HUDEP-2 (cell line): ENCODE results near the gene LHX3.

Experiments
- DNase-seq, 76 experiments: peaks; one replicate each; lab custom pipeline; 2025; ENCODE audit not compliant: unreplicated experiment in 76 of 76; lab: John Stamatoyannopoulos, UW

LHX3 gene

GRCh38 chr9:136204838-136205706 lies at the start of gene LHX3:
TSS of gene LHX3 (minus strand) at chr9:136205128. CDS start at chr9:136205012, 116 bp downstream.
- peak in 7 of 76 experiments; percentile 5 to 38 (median 22) for DNase-seq

DNA sequence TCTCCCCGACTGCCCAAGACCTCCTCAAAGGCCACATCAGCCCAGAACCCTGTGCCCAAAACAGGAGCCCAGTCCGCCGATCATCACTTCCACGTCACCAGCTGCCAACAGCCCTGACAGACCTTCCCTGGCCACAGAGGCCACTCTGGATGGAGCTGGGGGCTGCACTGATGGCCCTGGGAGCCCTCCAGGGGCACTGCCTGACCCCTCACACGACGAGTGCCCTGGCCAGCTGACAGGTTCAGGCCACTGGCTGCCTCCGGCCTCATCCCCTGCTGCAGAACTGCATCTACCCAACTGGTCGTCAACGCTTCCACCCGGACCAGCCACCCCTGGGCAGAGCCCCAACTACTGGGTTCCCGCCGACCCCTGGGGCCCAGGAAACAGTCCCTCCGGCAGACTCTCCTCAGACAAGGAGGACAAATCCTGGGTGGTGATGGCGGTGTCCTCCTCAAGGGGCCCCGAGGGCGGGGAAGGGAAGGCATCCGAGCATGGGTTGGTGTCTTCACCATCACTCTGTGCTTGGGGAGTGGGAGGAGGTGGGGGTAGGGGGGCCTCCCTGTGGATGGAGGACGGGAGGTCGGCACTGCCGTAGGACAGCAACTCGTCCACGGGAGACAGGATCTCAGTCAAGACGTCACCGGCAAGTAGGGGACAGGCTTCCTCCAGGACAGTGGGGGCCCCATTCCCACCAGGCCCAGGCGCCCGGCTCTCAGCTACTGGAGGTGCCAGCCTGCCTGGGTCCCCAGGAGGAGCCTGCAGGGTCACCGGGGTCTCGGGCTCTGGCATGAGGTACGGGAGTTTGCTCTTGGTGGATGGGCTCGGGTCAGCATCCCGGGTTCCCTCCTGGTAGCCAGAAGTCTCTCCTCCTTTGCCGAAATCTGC lies 48.6 kb upstream of the LHX3 start:
- no peak for DNase-seq

DNA sequence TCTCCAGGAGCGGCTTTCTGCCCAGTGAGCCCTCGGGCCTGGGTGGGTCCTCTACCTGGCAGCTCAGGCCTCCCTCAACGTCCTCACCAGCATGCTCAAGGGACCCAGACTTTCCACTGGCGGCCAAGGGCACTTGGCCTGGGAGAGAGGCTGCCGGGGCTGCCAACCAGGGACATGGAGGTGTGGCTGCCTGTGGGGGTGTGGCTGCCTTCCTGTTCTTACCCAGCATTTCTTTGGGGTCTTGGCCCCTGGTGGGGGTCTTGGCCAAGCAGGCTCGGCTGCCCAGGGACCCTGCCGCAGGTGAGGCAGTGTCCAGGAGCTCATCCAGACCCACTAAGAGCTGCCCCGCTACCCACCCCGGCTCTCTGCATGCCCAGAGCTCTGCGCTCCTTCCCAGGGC lies 47.9 kb upstream of the LHX3 start:
- no peak for DNase-seq

DNA sequence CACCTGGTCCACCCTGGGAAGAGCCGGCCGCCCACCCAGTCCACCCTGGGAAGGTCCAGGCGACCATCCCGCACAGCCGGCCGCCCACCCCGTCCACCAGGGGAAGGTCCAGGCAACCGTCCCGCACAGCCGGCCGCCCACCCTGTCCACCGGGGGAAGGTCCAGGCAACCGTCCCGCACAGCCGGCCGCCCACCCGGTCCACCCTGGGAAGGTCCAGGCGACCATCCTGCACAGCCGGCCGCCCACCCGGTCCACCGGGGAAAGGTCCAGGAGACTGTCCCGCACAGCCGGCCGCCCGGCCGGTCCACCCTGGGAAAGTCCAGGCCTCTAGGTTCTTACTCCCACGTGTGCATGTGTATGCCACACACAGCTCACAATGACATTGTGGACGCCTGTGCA lies 47.4 kb upstream of the LHX3 start:
- DNase-seq = no peak

- no peak for DNase-seq
Measured at GRCh38 chr9:136251264-136252115, 46.6 kb upstream of the LHX3 start.

GRCh38 chr9:136250676-136251075 lies 45.7 kb upstream of the LHX3 start:
- no peak for DNase-seq

DNA sequence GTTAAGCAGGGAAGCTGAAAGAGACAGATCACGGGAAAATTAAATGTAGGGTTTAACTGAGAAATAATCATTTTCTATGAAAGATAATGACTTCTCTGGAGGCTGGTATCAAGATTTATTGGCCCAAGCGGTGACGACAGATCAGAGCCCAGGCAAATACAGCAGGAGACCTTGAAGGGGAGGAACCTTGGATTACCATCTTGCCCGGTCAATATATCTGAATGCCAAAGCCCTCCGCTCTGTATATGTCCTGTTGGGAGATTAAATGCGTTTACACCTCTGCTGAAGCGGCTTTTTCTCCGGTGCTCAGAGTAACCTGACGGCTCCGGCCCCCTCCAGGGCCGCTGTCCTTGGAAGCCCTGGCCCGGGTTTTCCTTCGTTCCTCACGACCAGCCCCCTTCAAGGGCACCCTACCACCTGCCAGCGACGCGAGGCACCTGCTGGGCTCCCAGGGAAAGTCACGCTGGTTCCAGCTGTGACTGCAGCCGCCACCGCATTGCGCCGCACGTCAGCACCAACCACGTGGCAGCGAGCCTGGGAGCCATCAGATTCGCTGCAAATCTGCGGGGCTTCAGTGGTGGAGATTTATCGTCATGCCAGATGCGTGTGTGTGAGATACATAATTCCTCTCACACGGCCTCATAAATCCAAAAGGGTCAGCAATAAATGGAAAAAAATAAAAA lies 45.1 kb upstream of the LHX3 start:
- no peak for DNase-seq

GRCh38 chr9:136248951-136249876 lies 44.3 kb upstream of the LHX3 start:
- no peak for DNase-seq

- no peak for DNase-seq
Measured at GRCh38 chr9:136247947-136248637, 43.2 kb upstream of the LHX3 start.

DNA sequence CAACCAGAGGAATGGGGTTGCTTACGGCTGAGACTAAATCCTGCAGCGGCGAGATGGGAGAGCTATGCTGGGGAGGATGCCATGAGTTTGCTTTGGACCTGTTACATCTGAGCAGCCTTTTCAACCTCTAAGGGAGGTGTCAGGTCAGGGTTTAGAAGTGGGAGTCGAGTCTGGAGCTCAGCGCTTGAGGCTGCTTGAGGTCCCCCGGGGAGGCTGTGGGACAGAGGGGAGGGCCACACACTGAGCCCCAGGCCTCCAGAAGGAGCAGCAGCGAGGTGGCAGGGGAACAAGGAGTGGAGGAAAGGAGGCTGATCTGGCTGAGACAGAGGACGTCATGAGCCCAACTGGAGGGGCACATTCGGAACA lies 42.6 kb upstream of the LHX3 start:
- DNase-seq = no peak

- no peak for DNase-seq
Measured at GRCh38 chr9:136246849-136247550, 42.1 kb upstream of the LHX3 start.

- DNase-seq = peak in 66 of 76 experiments; percentile 8 to 87 (median 71)
Measured at GRCh38 chr9:136245219-136246150, 40.6 kb upstream of the LHX3 start, which contains the start of gene QSOX2. TSS of gene QSOX2 (minus strand) at chr9:136245812. CDS start at chr9:136245803, 9 bp downstream.

DNA sequence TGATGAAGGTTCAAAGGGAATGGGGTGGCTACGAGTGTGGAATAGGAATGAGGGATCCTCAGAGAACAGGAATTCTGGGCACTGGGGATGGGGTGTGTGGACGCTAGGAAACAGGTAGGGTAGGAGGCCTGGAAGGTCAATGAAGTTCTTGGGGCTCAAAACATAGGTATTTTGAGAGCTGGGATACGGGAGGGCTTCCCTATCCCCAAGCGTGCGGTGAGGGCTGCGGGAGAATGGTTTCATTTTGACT lies 40.0 kb upstream of the LHX3 start:
- DNase-seq = no peak

GRCh38 chr9:136244122-136244968 lies 39.4 kb upstream of the LHX3 start:
- no peak for DNase-seq

GRCh38 chr9:136243631-136244030 lies 38.7 kb upstream of the LHX3 start:
- DNase-seq = no peak

GRCh38 chr9:136242918-136243525 lies 38.1 kb upstream of the LHX3 start:
- peak in 25 of 76 experiments; percentile 7 to 55 (median 21) for DNase-seq
